B cell (primary cell): ENCODE results near the gene RGS7. TPM values are rescaled to one million over a fixed set of nuclear protein-coding genes. Genes with fewer than 3 reads are reported as not detected.

Experiments used
- ATAC-seq: fragments of 200-7000 bp; cut with Tn5 transposase; one replicate; pipeline ENCODE4 v1.10.0; 2021; ENCODE audit warnings: low read depth, mild to moderate bottlenecking, moderate number of reproducible peaks, moderate library complexity
- CTCF ChIA-PET: fragments of 350-600 bp; sonication (Branson Sonifier 250); formaldehyde crosslinking; loops from one replicate; lab custom pipeline; 2021; ENCODE audit warnings: antibody characterized with exemption, inconsistent platforms; lab: Charles Lee
- POLR2A ChIA-PET: fragments of 350-600 bp; sonication (Branson Sonifier 250); formaldehyde crosslinking; loops from one replicate; lab custom pipeline; 2021; ENCODE audit warnings: antibody characterized with exemption; lab: Charles Lee
- DNase-seq: peaks from one replicate; pipeline ENCODE4 v3.0.0; 2013
- H2AFZ ChIP-seq: 2 replicates; pipeline ENCODE4 v1.6.1; 2012; ENCODE audit warnings: mild to moderate bottlenecking, low read depth, low read length; ENCODE audit not compliant: insufficient read depth, poor library complexity, severe bottlenecking
- H3K27ac ChIP-seq, 2 donors: 1 replicate in 1 of 2; 2 replicates in 1 of 2; pipeline ENCODE4 v1.5.1; 2012 to 2013; ENCODE audit warnings: low read length in 2 of 2, mild to moderate bottlenecking in 2 of 2, moderate library complexity in 1 of 2
- H3K27me3 ChIP-seq, 4 experiments: fragments of 200-600 bp in 1 of 4; sonication (generic) in 1 of 4; replicated peaks in 1 of 4; 1 replicate in 2 of 4; 2 replicates in 2 of 4; pipeline versions ENCODE4 v1.6.1 to v1.7.0; 2013 to 2016; ENCODE audit warnings: low read length in 3 of 4, mild to moderate bottlenecking in 2 of 4, mixed read lengths in 1 of 4, moderate library complexity in 1 of 4; ENCODE audit not compliant: insufficient read depth in 4 of 4, control insufficient read depth in 3 of 4; ENCODE audit errors: control extremely low read depth in 1 of 4
- H3K36me3 ChIP-seq, 2 experiments: replicated peaks in 1 of 2; 1 replicate in 1 of 2; 2 replicates in 1 of 2; pipeline versions ENCODE4 v1.6.1 to v1.7.1; 2013; ENCODE audit warnings: low read length in 1 of 2; ENCODE audit not compliant: insufficient read depth in 2 of 2, control insufficient read depth in 1 of 2; ENCODE audit errors: control extremely low read depth in 1 of 2, extremely low read depth in 1 of 2
- H3K4me1 ChIP-seq, 2 donors: fragments of 200-600 bp in 1 of 2; sonication (generic) in 1 of 2; 1 replicate in 1 of 2; 2 replicates in 1 of 2; pipeline versions ENCODE4 v1.5.1 to v1.6.1; 2013 to 2017; ENCODE audit warnings: low read length in 2 of 2; ENCODE audit not compliant: control insufficient read depth in 2 of 2, insufficient read depth in 2 of 2
- H3K4me2 ChIP-seq: replicated peaks from 2 replicates; pipeline ENCODE3; 2012; ENCODE audit warnings: mild to moderate bottlenecking, low read depth, low read length; ENCODE audit not compliant: poor library complexity, severe bottlenecking
- H3K4me3 ChIP-seq, 5 experiments: fragments of 200-600 bp in 1 of 5; sonication (generic) in 1 of 5; 1 replicate in 3 of 5; 2 replicates in 2 of 5; pipeline versions ENCODE4 v1.5.1 to v1.7.0; 2011 to 2016; ENCODE audit warnings: low read length in 4 of 5, mild to moderate bottlenecking in 4 of 5, low read depth in 2 of 5, control low read depth in 1 of 5, moderate library complexity in 1 of 5; ENCODE audit not compliant: insufficient read depth in 1 of 5; ENCODE audit errors: control extremely low read depth in 1 of 5, extremely low read depth in 1 of 5
- H3K79me2 ChIP-seq: fragments of 200-600 bp; sonication (generic); one replicate; pipeline ENCODE4 v1.6.0; 2016; ENCODE audit warnings: low read length; ENCODE audit not compliant: control insufficient read depth, insufficient read depth
- H3K9ac ChIP-seq: fragments of 200-600 bp; sonication (generic); 2 replicates; pipeline ENCODE4 v1.6.1; 2017; ENCODE audit warnings: mild to moderate bottlenecking, low read length, moderate library complexity
- H3K9me3 ChIP-seq, 3 donors: one replicate each; pipeline versions ENCODE4 v1.6.1 to v1.7.1; 2013; ENCODE audit warnings: low read length in 2 of 3; ENCODE audit not compliant: control insufficient read depth in 2 of 3, insufficient read depth in 1 of 3; ENCODE audit errors: control extremely low read depth in 1 of 3
- H4K20me1 ChIP-seq: 2 replicates; pipeline ENCODE4 v1.6.0; 2012; ENCODE audit warnings: mild to moderate bottlenecking, low read length; ENCODE audit not compliant: insufficient read depth, control insufficient read depth, poor library complexity, severe bottlenecking
- H3K27ac Mint-ChIP-seq: one replicate; pipeline ENCODE4 v1.8.0; 2021; ENCODE audit warnings: mixed read lengths
- H3K27me3 Mint-ChIP-seq: one replicate; pipeline ENCODE4 v1.8.0; 2021; ENCODE audit warnings: mixed read lengths
- H3K4me1 Mint-ChIP-seq: one replicate; pipeline ENCODE4 v1.8.0; 2021; ENCODE audit warnings: mixed read lengths
- H3K4me3 Mint-ChIP-seq: one replicate; pipeline ENCODE4 v1.8.0; 2021; ENCODE audit warnings: mixed read lengths
- H3K9me3 Mint-ChIP-seq: one replicate; pipeline ENCODE4 v1.8.0; 2022; ENCODE audit warnings: mixed read lengths; ENCODE audit not compliant: insufficient read depth
- CTCF ChIP-seq: fragments of 200-600 bp; IDR thresholded peaks from one replicate; pipeline ENCODE4 v1.8.0; 2022; ENCODE audit warnings: antibody characterized with exemption, mild to moderate bottlenecking
- EZH2 ChIP-seq: IDR thresholded peaks from 2 replicates; pipeline ENCODE4 v1.6.1; 2012; ENCODE audit warnings: borderline replicate concordance, low read depth, mild to moderate bottlenecking, moderate library complexity, low read length; ENCODE audit not compliant: insufficient read depth, poor library complexity, severe bottlenecking
- WGBS: methylation state at CpG from one replicate; pipeline ENCODE4 v1.1.5; 2013; ENCODE audit warnings: missing lambda C conversion rate; ENCODE audit not compliant: insufficient coverage; 5-methylcytosine and 5-hydroxymethylcytosine counted together
- intact Hi-C: fragments of 100-400 bp; cut with micrococcal nuclease; formaldehyde crosslinking; loops from one replicate; pipeline ENCODE4 v1.10.0; 2022
- polyA plus RNA-seq: library from polyadenylated mRNA; depleted of rRNA; stranded (reverse); fragments of >200 nt; gene quantifications from 2 replicates; pipeline ENCODE4 v1.2.3, GENCODE V29; 2012
- total RNA-seq, 2 donors: library from RNA; stranded (reverse); fragments of 120-200 nt in 1 of 2; gene quantifications; 1 replicate in 1 of 2; 2 replicates in 1 of 2; pipeline versions ENCODE4 v1.2.3 to v1.2.4, GENCODE V29; 2013 to 2022

The RGS7 gene
- total and polyA plus RNA-seq, 2 donors (not counting 1 experiment from before 2014, with no cell fraction given): 0.15 to 1.8 TPM

GRCh38 chr1:240946926-240947325 lies 410.1 kb downstream of the RGS7 start:
- Mint-ChIP-seq H3K4me1 (no peaks in the 10 kb centered on the region), H3K9me3 (no peaks in the 10 kb centered on the region), H3K27me3 (no peaks in the 10 kb centered on the region), H3K4me3 (no peak overlapping the region), H3K27ac (no peak overlapping the region)
- intact Hi-C loops: no loop called here
- H2AFZ ChIP-seq: no peak overlapping the region
- no peaks in the 10 kb centered on the region for H3K4me1 ChIP-seq
- H3K9ac ChIP-seq: no peak overlapping the region
- H3K36me3 ChIP-seq: no peaks in the 10 kb centered on the region
- no peaks in the 10 kb centered on the region for H3K9me3 ChIP-seq
- CTCF ChIA-PET: no interaction called here
- H3K27me3 ChIP-seq: no peaks in the 10 kb centered on the region
- DNase-seq (no peak), ATAC-seq (no peak)
- 100% methylated on average over 1 of the region's 2 CpGs for WGBS
- no peaks in the 10 kb centered on the region for H4K20me1 ChIP-seq
- no peaks in the 10 kb centered on the region for H3K79me2 ChIP-seq
- no peak for TF ChIP-seq EZH2
- no peak for TF ChIP-seq CTCF
- H3K4me3 ChIP-seq: no peak overlapping the region
- no peak overlapping the region for H3K27ac ChIP-seq
- no peak overlapping the region for H3K4me2 ChIP-seq
- POLR2A ChIA-PET: no interaction called here

GRCh38 chr1:240942901-240943300 lies 414.1 kb downstream of the RGS7 start:
- Histone ChIP-seq H3K27ac (no peak overlapping the region), H2AFZ (no peak overlapping the region), H3K9me3 (peaks cover 0 to 3% (median 1%) of the 10 kb centered on the region in 3 donors), H3K79me2 (no peaks in the 10 kb centered on the region), H3K4me3 (no peak overlapping the region), H3K36me3 (no peaks in the 10 kb centered on the region), H4K20me1 (no peaks in the 10 kb centered on the region), H3K4me1 (no peaks in the 10 kb centered on the region), H3K27me3 (no peaks in the 10 kb centered on the region), H3K4me2 (no peak overlapping the region), H3K9ac (no peak overlapping the region)
- ChIA-PET POLR2A (no interaction called here), CTCF (no interaction called here)
- DNase-seq: no peak
- no peaks in the 10 kb centered on the region for H3K9me3 Mint-ChIP-seq
- H3K27me3 Mint-ChIP-seq: no peaks in the 10 kb centered on the region
- H3K27ac Mint-ChIP-seq: no peak overlapping the region
- H3K4me3 Mint-ChIP-seq: no peak overlapping the region
- no peaks in the 10 kb centered on the region for H3K4me1 Mint-ChIP-seq
- 86% methylated on average over 1 of the region's 4 CpGs for WGBS
- no peak for TF ChIP-seq EZH2
- TF ChIP-seq CTCF: no peak
- ATAC-seq: no peak
- intact Hi-C loops: no loop called here
